Activated CD4-positive, alpha-beta T cell treated with anti-CD3 and anti-CD28 coated beads for 4 hours (primary cell): Measurements from ENCODE around the gene FANCC.

ENCODE experiments used
- DNase-seq, 2 donors: peaks; one replicate each; pipeline ENCODE4 v3.0.0-alpha.2; 2020

Gene FANCC

GRCh38 chr9:95188459-95188858 is 129.1 kb downstream of the FANCC start:
- DNase-seq: no peak

DNA sequence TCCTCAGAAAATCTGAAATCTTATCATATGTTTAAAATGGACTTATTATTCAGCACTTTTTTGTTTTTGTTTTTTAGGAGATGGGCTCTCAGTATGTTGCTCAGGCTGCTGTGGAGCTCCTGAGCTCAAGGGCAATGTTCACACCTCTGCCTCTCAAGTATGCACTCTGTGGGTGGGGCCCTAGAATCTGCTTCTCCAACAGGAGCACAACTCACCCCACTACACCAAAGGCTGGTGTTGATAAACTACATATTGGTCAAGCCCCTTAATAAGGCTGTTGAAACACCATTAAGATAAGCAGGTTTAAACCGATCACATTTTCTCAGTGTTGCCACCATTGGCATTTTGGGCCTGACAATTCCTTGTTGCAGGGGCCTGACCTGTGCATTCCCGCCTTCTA is 131.6 kb downstream of the FANCC start:
- no peak for DNase-seq

GRCh38 chr9:95182854-95183563 is 134.5 kb downstream of the FANCC start:
- DNase-seq: no peak

- DNase-seq: no peak
These were observed 135.7 kb downstream of the FANCC start for GRCh38 chr9:95181835-95182234.

GRCh38 chr9:95181226-95181818 is 136.2 kb downstream of the FANCC start:
- DNase-seq: no peak

GRCh38 chr9:95177617-95178016 is 139.9 kb downstream of the FANCC start:
- no peak for DNase-seq

DNA sequence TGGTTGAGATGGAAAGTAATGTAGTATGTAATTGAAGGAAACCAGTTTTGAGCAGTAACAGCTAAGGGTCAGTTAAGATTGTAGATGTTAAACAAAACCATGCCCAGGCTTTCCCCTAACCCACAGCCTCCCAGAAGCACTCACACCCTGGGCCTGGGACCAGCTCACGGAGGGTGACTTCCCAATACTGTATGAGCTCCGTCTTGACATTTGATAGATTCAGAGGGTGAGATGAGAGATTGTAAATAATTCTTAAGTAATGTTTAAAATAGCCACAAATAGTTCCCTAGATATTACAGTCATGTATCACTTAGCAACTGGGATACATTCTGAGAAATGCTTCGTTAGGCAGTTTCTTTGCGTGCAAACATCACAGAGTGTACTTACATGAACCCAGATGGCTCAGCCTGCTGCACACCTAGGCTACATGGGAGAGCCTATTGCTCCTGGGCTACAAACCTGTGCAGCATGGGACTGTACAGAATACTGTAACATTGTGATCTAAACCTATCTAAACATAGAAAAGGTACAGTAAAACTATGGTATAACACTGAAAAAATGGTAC is 140.7 kb downstream of the FANCC start:
- DNase-seq: no peak

DNA sequence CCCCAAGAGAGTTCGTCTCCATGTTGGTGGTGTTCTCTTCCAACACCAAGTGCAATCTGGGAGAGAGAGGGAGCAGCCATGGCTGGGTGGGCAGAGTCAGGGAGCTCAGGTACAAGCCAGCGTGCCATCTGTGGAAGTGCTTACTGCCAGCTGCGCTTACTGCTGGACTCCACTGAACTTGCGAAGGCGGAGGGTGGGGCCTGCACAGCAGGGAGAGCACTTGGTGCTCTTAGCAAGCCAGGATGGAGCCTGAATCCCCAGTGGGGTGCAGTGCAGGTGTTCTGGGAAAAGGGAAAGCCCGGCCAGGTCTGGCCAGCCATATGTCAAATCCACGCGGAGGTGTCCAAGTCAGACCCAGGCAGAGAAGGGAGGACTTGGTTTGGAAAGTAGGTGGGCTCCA is 142.0 kb downstream of the FANCC start:
- DNase-seq: no peak

GRCh38 chr9:95174038-95174437 is 143.5 kb downstream of the FANCC start:
- no peak for DNase-seq

GRCh38 chr9:95171596-95171995 is 145.9 kb downstream of the FANCC start:
- DNase-seq: no peak

- no peak for DNase-seq
These were observed 146.5 kb downstream of the FANCC start for GRCh38 chr9:95171001-95171400.

DNA sequence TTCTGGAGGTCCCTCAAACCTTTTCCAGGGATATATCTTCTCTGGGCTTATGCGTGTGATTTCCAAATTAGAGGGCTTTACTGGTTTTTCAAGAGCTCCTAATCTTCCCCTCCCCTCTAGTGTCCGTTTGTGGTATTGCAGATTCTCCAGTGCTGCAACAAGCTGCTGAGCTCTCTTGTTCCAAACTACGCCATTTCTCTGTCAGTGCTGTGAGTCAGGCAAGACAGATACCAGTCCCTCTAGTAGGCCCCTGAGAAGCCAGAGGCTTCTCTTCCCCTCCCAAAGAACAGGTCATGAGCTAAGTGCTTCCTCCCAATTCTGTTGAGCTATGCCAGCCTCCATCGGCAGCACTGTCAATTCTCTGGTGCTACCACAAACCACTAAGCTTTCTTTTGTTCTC is 149.5 kb downstream of the FANCC start:
- peak; percentile 33 to 58 for DNase-seq

DNA sequence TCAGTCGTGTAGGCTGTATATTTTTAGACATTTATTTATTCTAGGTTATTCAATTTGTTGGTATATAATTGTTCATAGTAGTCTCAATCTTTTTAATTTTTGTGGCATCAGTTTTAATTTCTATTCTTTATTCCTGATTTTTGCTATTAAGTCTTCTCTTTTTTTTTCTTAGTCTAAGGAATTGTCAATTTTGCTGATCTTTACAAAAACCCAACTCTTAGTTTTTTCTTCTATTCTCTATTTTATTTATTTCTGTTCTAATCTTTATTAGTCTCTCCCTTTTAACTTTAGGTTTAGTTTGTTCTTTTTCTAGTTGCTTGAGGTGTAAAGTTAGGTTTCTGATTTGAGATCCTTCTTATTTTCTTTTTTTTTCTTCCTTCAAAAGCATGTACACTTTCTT is 152.5 kb downstream of the FANCC start:
- DNase-seq: no peak

GRCh38 chr9:95157481-95158151 is 159.9 kb downstream of the FANCC start:
- no peak for DNase-seq

DNA sequence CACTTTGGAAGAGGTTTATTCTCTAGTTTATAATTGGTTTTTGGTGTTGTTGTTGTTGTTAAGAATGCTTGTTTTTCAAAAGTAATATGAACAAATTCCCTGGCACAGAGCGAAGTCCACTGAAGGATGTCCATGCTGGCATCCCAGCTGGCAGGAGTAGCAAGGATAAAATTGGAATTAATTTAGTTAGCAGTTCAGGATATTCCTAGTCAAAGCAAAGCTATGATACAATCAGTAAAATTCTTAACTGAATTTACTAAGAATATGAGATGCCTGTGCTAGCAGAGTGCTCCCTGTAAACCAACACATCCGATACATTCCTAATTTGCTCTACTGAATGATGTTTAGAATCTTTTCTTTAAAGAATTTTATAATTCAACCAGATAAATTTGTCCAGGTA is 161.4 kb downstream of the FANCC start:
- DNase-seq: no peak

DNA sequence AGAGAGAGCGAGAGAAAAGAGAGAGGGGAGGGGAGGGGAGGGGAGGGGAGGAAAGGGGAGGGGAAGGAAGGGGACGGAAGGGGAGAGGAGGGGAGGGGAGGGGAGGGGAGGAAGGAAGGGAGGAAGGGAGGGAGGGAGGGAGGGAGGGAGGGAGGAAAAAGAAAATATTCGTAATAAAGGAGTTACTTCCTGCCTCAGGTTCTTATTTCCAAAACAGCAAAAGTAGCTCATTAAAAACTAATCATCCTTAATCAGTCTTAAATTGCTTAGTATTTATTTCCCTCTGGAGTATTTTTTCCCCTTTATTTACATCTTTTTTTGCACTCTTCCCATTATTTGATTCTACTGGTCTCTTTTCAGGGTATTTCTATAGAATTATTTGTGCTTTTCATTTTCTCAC is 162.3 kb downstream of the FANCC start:
- no peak for DNase-seq

DNA sequence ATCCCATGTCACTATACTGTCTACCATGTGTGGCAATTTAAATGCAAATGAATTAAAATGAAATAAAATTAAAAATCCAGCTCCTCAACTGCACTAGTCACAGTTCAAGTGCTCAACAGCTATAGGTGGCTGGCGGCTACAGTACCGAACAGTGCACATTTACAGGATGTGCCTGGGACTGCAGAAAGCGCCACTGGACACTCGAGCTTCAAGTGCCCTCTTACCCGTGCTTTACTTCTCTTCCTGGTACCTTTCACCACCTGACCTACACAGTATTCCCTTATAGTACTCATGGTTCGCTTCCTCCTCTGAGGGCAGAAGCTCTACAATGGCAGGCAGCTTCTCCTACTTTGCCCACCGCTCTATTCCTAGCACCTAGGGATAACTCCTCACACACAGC is 166.6 kb downstream of the FANCC start:
- DNase-seq: no peak

DNA sequence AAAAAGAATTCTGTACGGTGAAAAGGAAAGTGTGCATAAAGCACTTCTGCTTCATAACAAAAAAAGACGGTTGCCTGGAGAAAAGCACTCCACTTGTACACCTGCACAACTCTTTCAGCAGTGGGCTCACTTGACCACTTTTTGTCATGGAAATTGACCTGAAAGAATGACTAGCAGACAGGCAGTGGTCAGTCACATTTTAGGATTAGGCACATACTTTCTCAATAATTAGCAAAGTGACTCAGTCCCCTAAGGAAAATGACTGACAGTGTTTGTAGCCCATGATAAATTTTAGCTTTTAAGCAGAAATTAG is 169.3 kb downstream of the FANCC start:
- no peak for DNase-seq

GRCh38 chr9:95147452-95148207 is 169.9 kb downstream of the FANCC start:
- DNase-seq: no peak

- no peak for DNase-seq
These were observed 173.6 kb downstream of the FANCC start for GRCh38 chr9:95143591-95144561.

DNA sequence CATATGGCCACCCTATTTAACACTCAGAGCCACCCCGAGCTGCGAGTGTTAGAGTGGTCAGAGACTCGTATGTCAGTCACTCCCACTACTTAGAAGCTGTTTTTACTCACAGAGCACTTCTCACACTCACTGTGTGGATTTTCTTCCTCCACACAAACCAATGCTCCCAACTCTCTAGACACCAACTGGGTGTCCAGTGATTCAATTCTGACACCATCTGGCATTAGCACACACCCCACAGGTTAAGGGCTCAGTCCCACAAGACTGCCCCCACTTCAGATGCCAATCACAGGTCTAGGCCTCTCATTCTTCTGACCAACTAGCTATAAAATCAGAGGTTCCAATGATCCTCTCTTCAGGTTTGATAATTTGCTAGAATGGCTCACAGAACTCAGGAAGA is 174.8 kb downstream of the FANCC start:
- no peak for DNase-seq

- no peak for DNase-seq
These were observed 175.2 kb downstream of the FANCC start for GRCh38 chr9:95142315-95142714.
